Activated CD8-positive, alpha-beta memory T cell treated with anti-CD3 and anti-CD28 coated beads, Interleukin-2, amount 50 U/mL, for 1 hour (primary cell): ENCODE data around the gene ZNF358.

ENCODE experiments used
- DNase-seq: peaks from one replicate; pipeline ENCODE4 v3.0.0-alpha.2; 2020; ENCODE audit errors: extremely low read depth

ZNF358 gene

DNA sequence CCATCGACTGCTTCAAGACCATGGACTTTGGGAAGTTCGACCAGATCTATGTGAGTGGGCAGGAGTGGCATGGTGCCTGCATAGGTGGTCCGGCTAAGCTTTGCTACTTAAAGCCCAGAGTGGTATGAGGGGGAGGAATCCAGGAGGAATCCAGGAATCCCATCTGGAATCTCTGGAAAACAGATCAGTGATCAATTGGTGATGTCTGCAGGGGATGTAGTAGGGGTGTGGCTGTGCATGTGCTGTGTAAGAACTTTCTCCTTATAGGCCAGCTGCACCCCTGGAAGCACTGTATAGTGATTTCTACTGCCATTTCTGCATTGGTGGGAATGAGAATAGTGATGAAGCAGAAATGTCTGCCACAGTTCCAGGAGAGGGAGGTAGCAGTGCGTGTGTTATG, 43.2 kb downstream of the ZNF358 start:
- DNase-seq, result no peak

DNA sequence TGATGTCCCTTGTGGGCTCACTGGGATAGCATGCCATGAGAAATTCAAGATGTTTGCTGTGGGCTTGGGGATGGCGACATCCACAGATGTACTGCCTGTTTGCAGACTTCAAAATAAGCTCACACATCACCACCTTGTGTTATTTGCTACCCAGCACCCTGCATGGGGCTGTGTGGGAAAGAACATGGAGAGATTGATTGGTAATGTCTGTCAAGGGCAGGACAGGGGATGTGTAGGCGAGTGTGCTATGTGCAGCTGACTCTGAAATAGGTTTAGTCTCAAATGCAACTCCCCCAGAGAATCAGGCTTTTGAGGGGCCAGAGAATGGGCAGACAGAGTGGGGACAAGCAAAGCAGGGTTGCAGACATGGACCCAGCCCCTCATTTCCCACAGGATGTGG, 44.4 kb downstream of the ZNF358 start:
- no peak for DNase-seq

DNA sequence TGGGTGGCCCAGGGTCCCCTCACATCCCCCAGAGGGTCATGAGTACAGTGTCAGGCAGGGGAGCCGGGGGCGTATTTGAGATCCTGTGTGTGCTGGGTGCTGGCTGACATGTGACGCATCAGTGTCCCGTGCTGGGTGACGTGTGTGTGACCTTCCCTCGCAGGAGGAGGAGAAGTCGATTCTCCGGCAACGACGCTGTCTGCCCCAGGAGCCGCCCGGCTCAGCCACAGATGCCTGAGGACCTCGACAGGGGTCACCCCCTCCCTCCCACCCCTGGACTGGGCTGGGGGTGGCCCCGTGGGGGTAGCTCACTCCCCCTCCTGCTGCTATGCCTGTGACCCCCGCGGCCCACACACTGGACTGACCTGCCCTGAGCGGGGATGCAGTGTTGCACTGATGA, 45.4 kb downstream of the ZNF358 start:
- DNase-seq, result no peak

DNA sequence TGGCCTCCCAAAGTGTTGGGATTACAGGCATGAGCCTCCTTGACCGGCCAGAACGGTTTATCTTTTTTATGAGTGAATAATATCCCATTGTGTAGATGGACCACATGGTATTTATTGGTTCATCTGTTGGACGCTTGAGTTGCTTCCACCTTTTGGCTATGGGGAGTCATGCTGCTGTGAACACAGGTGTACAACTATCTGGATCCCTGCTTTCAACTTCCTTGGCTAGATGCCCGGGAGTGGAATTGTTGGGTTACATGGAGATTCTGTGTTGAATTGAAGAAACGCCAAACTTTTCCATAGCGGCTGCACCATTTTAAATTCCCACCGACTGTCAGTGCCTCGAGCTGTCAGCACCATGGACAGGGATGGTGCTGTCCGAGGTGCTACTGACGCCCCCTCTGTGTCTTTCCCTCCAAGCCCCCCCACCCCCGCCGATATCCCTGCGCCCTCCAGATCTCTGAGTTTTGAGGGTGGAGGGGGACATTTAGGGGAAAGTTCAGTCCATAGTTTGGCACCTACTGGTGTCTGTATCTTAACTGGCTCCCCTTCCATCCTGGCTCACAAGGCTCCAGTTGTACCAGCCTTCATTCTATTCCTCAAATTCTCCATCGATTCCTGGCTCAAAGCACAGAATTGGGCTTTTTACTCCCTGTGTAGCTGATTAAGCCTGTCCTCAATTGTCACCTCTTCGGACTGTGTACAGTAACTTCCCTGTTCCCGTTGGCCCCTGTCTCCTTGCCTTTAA, 46.9 kb downstream of the ZNF358 start:
- no peak for DNase-seq

DNA sequence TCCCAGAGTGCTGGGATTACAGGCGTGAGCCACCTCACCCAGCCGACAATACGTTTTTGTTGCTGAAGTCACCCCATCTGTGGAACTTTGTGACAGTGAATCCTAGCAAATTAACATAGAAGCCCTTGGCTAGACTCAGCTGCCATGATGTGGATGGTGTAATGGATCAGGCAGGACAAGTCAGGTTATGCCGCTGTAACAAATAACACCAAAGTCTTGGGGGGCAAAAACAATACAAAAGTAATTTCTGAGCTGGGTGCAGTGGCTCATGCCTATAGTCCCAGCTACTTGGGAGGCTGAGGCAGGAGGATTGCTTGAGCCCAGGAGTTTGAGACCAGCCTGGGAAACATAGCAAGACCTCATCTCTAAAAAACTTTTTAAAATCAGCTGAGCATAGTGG, 49.0 kb downstream of the ZNF358 start:
- DNase-seq, result no peak

DNA sequence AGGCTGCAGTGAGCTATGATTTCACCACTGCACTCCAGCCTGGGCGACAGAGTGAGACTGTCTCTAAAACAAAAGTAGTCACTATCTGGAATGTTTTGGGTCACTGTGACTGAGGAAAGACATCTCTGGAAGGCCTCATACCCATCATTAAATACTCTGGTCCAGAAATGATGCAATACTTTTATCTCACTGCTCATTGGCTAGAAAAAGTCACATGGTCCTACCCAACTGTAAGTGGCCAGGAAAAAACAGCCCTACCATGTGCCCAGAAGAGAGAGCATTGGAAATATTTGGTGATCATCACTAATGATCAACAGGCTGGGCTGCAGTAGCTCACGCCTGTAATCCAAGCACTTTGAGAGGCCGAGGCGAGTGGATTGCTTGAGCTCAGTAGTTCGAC, 49.4 kb downstream of the ZNF358 start:
- DNase-seq, result no peak
